IMR-90 (cell line): ENCODE results near the gene NELL2. TPM values are rescaled to one million over a fixed set of nuclear protein-coding genes. Genes with fewer than 3 reads are reported as not detected.

Experiments
- ATAC-seq: fragments of 200-7000 bp; cut with Tn5 transposase; 2 replicates; pipeline ENCODE4 v1.9.1; 2020; ENCODE audit warnings: low read depth, mild to moderate bottlenecking, moderate library complexity
- BruUV-seq: library from RNA; stranded (reverse); fragments of 400-500 nt; replicated peaks from 2 replicates; lab custom pipeline; 2021; lab: Mats Ljungman, UMichigan
- CTCF ChIA-PET: fragments of 300-600 bp; formaldehyde crosslinking; extraction: SDS; loops from one replicate; lab custom pipeline; 2021; ENCODE audit warnings: antibody characterized with exemption; lab: Yijun Ruan, JAX
- POLR2A ChIA-PET: fragments of 300-600 bp; sonication (Branson Sonifier 250); formaldehyde crosslinking; loops from one replicate; lab custom pipeline; 2022; ENCODE audit warnings: antibody characterized with exemption; ENCODE audit not compliant: unreplicated experiment; lab: Charles Lee
- DNase-seq: peaks from one replicate; pipeline ENCODE4 v3.0.0; 2013
- H2AFZ ChIP-seq: replicated peaks from 2 replicates; pipeline ENCODE3; 2013; ENCODE audit warnings: low read length, mild to moderate bottlenecking; ENCODE audit not compliant: poor library complexity
- H2AK5ac ChIP-seq: 2 replicates; pipeline ENCODE4 v1.6.1; 2013; ENCODE audit warnings: low read depth, low read length, inconsistent platforms
- H2AK9ac ChIP-seq: replicated peaks from 2 replicates; pipeline ENCODE3; 2013; ENCODE audit warnings: mild to moderate bottlenecking, low read depth, low read length, moderate library complexity; ENCODE audit not compliant: poor library complexity
- H2BK120ac ChIP-seq: 2 replicates; pipeline ENCODE4 v1.6.1; 2013; ENCODE audit warnings: low read depth, low read length, inconsistent platforms
- H2BK15ac ChIP-seq: 3 replicates; pipeline ENCODE4 v1.6.1; 2013; ENCODE audit warnings: low read depth, low read length, inconsistent platforms
- H2BK20ac ChIP-seq: 2 replicates; pipeline ENCODE4 v1.6.1; 2013; ENCODE audit warnings: low read depth, mild to moderate bottlenecking, inconsistent platforms, low read length, moderate library complexity
- H2BK5ac ChIP-seq: 2 replicates; pipeline ENCODE4 v1.6.1; 2013; ENCODE audit warnings: mild to moderate bottlenecking, low read depth, low read length, inconsistent platforms; ENCODE audit not compliant: poor library complexity, severe bottlenecking
- H3K14ac ChIP-seq: replicated peaks from 2 replicates; pipeline ENCODE4 v1.6.1; 2013; ENCODE audit warnings: low read depth, low read length, inconsistent platforms
- H3K18ac ChIP-seq: 2 replicates; pipeline ENCODE4 v1.6.1; 2013; ENCODE audit warnings: low read depth, low read length, control low read depth
- H3K23ac ChIP-seq: 2 replicates; pipeline ENCODE4 v1.6.1; 2013; ENCODE audit warnings: low read depth, low read length, inconsistent platforms
- H3K27ac ChIP-seq: 2 replicates; pipeline ENCODE4 v1.5.1; 2013; ENCODE audit warnings: mild to moderate bottlenecking, control low read depth, low read length; ENCODE audit not compliant: insufficient read depth
- H3K27me3 ChIP-seq: 2 replicates; pipeline ENCODE4 v1.6.1; 2013; ENCODE audit warnings: low read length; ENCODE audit not compliant: control insufficient read depth, insufficient read depth
- H3K36me3 ChIP-seq: 2 replicates; pipeline ENCODE4 v1.6.1; 2013; ENCODE audit warnings: low read length, mixed read lengths; ENCODE audit not compliant: control insufficient read depth, insufficient read depth
- H3K4ac ChIP-seq: 2 replicates; pipeline ENCODE4 v1.6.1; 2013; ENCODE audit warnings: low read depth, low read length, inconsistent platforms
- H3K4me1 ChIP-seq: 2 replicates; pipeline ENCODE4 v1.6.1; 2013; ENCODE audit warnings: low read length, mixed read lengths; ENCODE audit not compliant: control insufficient read depth, insufficient read depth
- H3K4me2 ChIP-seq: 2 replicates; pipeline ENCODE4 v1.6.1; 2013; ENCODE audit warnings: low read depth, mild to moderate bottlenecking, control low read depth, low read length, moderate library complexity
- H3K4me3 ChIP-seq: 2 replicates; pipeline ENCODE4 v1.5.1; 2013; ENCODE audit warnings: low read depth, mild to moderate bottlenecking, control low read depth, low read length, moderate library complexity; ENCODE audit not compliant: insufficient read depth
- H3K56ac ChIP-seq: 2 replicates; pipeline ENCODE4 v1.6.1; 2013; ENCODE audit warnings: low read length, inconsistent platforms; ENCODE audit not compliant: insufficient read depth; ENCODE audit errors: extremely low read depth
- H3K79me1 ChIP-seq, 2 experiments: 2 replicates each; pipeline ENCODE4 v1.6.1; 2013; ENCODE audit warnings: low read length in 2 of 2, inconsistent platforms in 1 of 2, low read depth in 1 of 2
- H3K9ac ChIP-seq: 2 replicates; pipeline ENCODE4 v1.6.1; 2013; ENCODE audit warnings: low read depth, low read length, control low read depth
- H3K9me1 ChIP-seq: 2 replicates; pipeline ENCODE4 v1.6.1; 2013; ENCODE audit warnings: low read length, inconsistent platforms; ENCODE audit not compliant: insufficient read depth
- H3K9me3 ChIP-seq: 2 replicates; pipeline ENCODE4 v1.6.1; 2013; ENCODE audit warnings: low read length; ENCODE audit not compliant: control insufficient read depth, insufficient read depth
- H4K20me1 ChIP-seq: 2 replicates; pipeline ENCODE4 v1.6.1; 2013; ENCODE audit warnings: low read length, inconsistent platforms; ENCODE audit not compliant: insufficient read depth
- H4K5ac ChIP-seq: 2 replicates; pipeline ENCODE4 v1.6.1; 2013; ENCODE audit warnings: mild to moderate bottlenecking, low read depth, low read length, control low read depth
- H4K8ac ChIP-seq, 2 experiments: 2 replicates each; pipeline ENCODE4 v1.6.1; 2013; ENCODE audit warnings: low read depth in 2 of 2, low read length in 2 of 2, control low read depth in 1 of 2, inconsistent platforms in 1 of 2
- H4K91ac ChIP-seq: 2 replicates; pipeline ENCODE4 v1.6.1; 2013; ENCODE audit warnings: low read depth, low read length, inconsistent platforms; ENCODE audit not compliant: insufficient read depth
- CHD1 ChIP-seq: IDR thresholded peaks from 2 replicates; pipeline ENCODE4 v1.6.1; 2012; ENCODE audit warnings: low read depth, low read length, improper control_type of control experiment
- CTCF ChIP-seq: conservative IDR thresholded peaks from 2 replicates; pipeline ENCODE4 v1.5.1; 2012; ENCODE audit warnings: mild to moderate bottlenecking, low read depth, low read length, improper control_type of control experiment
- FOS ChIP-seq: fragments of 150-350 bp; IDR thresholded peaks from 2 replicates; pipeline ENCODE4 v1.6.1; 2016; ENCODE audit warnings: low read depth, low read length
- MAZ ChIP-seq: IDR thresholded peaks from 2 replicates; pipeline ENCODE4 v1.6.1; 2012; ENCODE audit warnings: low read depth, mild to moderate bottlenecking, low read length, improper control_type of control experiment, moderate library complexity, borderline replicate concordance
- MXI1 ChIP-seq: IDR thresholded peaks from 2 replicates; pipeline ENCODE4 v1.6.1; 2012; ENCODE audit warnings: low read depth, mild to moderate bottlenecking, low read length, moderate library complexity, borderline replicate concordance
- NFE2L2 ChIP-seq: fragments of 150-350 bp; IDR thresholded peaks from 2 replicates; pipeline ENCODE4 v1.6.1; 2016; ENCODE audit warnings: low read depth, mild to moderate bottlenecking, low read length
- POLR2A ChIP-seq: IDR thresholded peaks from 2 replicates; pipeline ENCODE4 v1.6.1; 2012; ENCODE audit warnings: mild to moderate bottlenecking, low read depth, low read length
- RAD21 ChIP-seq: IDR thresholded peaks from 2 replicates; pipeline ENCODE4 v1.6.1; 2012; ENCODE audit warnings: low read length, improper control_type of control experiment
- RCOR1 ChIP-seq: IDR thresholded peaks from 2 replicates; pipeline ENCODE4 v1.6.1; 2012; ENCODE audit warnings: mild to moderate bottlenecking, low read length, improper control_type of control experiment; ENCODE audit not compliant: insufficient replicate concordance
- RFX5 ChIP-seq: IDR thresholded peaks from 2 replicates; pipeline ENCODE4 v1.8.0; 2012; ENCODE audit warnings: low read depth, mild to moderate bottlenecking, low read length, moderate library complexity
- USF2 ChIP-seq: fragments of 150-350 bp; IDR thresholded peaks from 2 replicates; pipeline ENCODE4 v1.6.1; 2017; ENCODE audit warnings: mild to moderate bottlenecking, antibody characterized with exemption, low read length, low read depth
- WGBS, 2 experiments: methylation state at CpG; one replicate each; pipeline versions ENCODE4 v1.1.5 to v1.1.7; 2013; ENCODE audit warnings: missing lambda C conversion rate in 2 of 2; ENCODE audit not compliant: insufficient read length in 1 of 2; ENCODE audit errors: extremely low coverage in 2 of 2; 5-methylcytosine and 5-hydroxymethylcytosine counted together
- dilution Hi-C: fragments of 300-500 bp; cut with HindIII; formaldehyde crosslinking; loops from one replicate; pipeline ENCODE4 v1.14.3; 2018; ENCODE audit warnings: low sequenced_read_pairs; ENCODE audit not compliant: unreplicated experiment
- in situ Hi-C: fragments of 300-500 bp; cut with MboI; formaldehyde crosslinking; loops from 3 replicates; pipeline ENCODE4 v1.14.3; 2019; ENCODE audit warnings: low sequenced_read_pairs, inconsistent platforms, mixed read lengths
- intact Hi-C: fragments of 100-400 bp; cut with micrococcal nuclease; formaldehyde crosslinking; loops from 2 replicates; pipeline ENCODE4 v1.10.0; 2022
- polyA plus RNA-seq, 3 experiments: library from polyadenylated mRNA; depleted of rRNA; stranded (reverse); fragments of >200 nt; gene quantifications; 2 replicates each; pipeline ENCODE4 v1.2.3, GENCODE V29; 2012; ENCODE audit warnings: low replicate concordance in 1 of 3
- total RNA-seq: library from RNA; depleted of rRNA; stranded (reverse); fragments of >200 nt; gene quantifications from 2 replicates; pipeline ENCODE4 v1.2.3, GENCODE V29; 2012

Gene NELL2
- total and polyA plus RNA-seq, 2 of the 4 experiments (the other 2 are of a cell fraction): 0.18 to 0.26 TPM

DNA sequence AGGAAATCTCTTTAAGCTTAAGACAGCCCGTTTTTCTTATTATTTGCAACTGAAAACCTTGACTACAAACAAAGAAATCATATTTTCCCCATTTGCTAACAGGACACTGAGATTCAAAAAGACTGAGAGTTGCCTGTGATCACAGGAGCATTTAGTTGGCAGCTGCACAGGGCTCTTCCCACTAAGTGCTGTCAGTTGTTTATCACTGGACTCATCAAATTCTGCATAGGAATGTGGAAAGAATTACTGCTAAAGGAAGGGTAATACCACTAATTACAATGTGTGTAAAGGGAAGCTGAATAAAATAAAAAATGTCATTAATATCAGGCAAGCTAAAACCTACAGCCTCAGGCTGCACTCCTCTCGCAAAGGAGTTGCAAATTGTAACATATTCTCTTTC lies 226.4 kb downstream of the NELL2 start:
- H3K27ac ChIP-seq: no peak overlapping the region
- H3K4me3 ChIP-seq: no peak overlapping the region
- dilution Hi-C loops: no loop called here
- no peak overlapping the region for H2AK5ac ChIP-seq
- no peak overlapping the region for H2BK120ac ChIP-seq
- no peaks in the 10 kb centered on the region for H3K79me1 ChIP-seq
- ChIA-PET CTCF (interaction anchor here (0.6 kb wide), 1 partner anchor 22 kb away, joined by 5 read pairs; no protein-coding TSS in a partner anchor), POLR2A (no interaction called here)
- no peaks in the 10 kb centered on the region for H3K9me1 ChIP-seq
- H3K4me1 ChIP-seq: no peaks in the 10 kb centered on the region
- no peak for DNase-seq
- H3K27me3 ChIP-seq: no peaks in the 10 kb centered on the region
- TF ChIP-seq MXI1 (no peak), MAZ (no peak), NFE2L2 (no peak), RAD21 (no peak), POLR2A (no peak), FOS (no peak), RFX5 (no peak), CHD1 (no peak), USF2 (no peak), RCOR1 (no peak), CTCF (no peak)
- BruUV-seq: no TSS peak
- no peak overlapping the region for H3K18ac ChIP-seq
- no peak overlapping the region for H4K5ac ChIP-seq
- no peak overlapping the region for H2BK20ac ChIP-seq
- no peak overlapping the region for H3K4ac ChIP-seq
- no peak overlapping the region for H2AK9ac ChIP-seq
- WGBS, 2 experiments: no CpG with 5 or more reads among the region's 2 CpGs
- H3K9ac ChIP-seq: no peak overlapping the region
- H4K91ac ChIP-seq: no peak overlapping the region
- no peak overlapping the region for H2AFZ ChIP-seq
- no peak overlapping the region for H4K8ac ChIP-seq
- H3K23ac ChIP-seq: no peak overlapping the region
- H4K20me1 ChIP-seq: no peaks in the 10 kb centered on the region
- H3K14ac ChIP-seq: no peak overlapping the region
- intact Hi-C loops: no loop called here
- no peak overlapping the region for H2BK15ac ChIP-seq
- ATAC-seq: no peak
- no peak overlapping the region for H2BK5ac ChIP-seq
- H3K56ac ChIP-seq: no peak overlapping the region
- no peaks in the 10 kb centered on the region; the same call in 1 of the 2 replicates for H3K9me3 ChIP-seq
- no peaks in the 10 kb centered on the region for H3K36me3 ChIP-seq
- in situ Hi-C loops: no loop called here
- H3K4me2 ChIP-seq: no peak overlapping the region
